HG03442 (cell line): Measurements from ENCODE around the gene JARID2.

Experiments
- ATAC-seq: cut with Tn5 transposase; IDR thresholded peaks from one replicate; pipeline ENCODE4 v1.9.1; 2021; ENCODE audit warnings: mild to moderate bottlenecking, moderate library complexity; ENCODE audit not compliant: unreplicated experiment

Gene JARID2

DNA sequence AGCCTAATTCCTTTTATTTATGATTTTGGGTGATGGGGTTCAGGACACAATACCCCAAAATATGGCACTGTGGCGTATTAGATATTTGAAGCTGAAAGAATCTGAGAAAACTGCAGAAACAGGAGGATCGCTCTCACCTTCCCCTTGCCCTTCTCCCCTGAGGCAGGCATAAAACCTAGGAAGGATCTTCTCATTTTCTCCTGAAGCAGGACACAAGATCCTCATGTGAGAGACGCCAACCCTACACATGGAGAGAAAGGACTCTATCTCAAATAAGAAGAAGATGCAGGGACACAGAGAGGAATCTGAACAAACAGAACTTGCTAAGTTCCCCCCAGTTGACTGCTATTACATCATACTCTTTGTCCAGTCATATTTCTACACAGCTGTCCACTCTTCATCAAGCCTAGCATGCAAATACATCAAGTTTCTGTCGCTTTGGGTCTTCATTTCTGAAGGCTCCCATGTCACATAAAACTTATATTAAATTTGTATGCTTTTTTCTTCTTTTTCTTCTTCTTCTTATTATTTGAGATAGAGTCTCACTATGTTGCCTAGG, 307.9 kb downstream of the JARID2 start:
- no peak for ATAC-seq

DNA sequence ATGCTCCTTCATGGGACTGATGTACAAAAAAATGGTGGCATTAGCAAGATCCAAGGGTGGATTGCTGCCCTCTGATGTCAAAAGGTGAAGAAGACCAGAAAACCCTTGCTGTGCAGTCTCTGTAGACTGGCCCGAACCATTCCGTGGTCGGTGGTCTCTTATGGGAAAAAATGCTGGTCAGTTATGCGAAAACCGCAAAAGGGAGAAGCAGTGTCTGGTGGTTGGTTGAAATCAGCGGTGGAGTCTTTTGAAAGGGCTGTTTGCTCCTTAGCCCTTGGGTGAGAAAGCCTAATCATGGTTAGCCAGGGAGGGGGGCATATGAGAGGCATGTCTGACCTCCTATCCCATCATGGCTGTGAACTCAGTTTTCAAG, 308.8 kb downstream of the JARID2 start:
- no peak for ATAC-seq

DNA sequence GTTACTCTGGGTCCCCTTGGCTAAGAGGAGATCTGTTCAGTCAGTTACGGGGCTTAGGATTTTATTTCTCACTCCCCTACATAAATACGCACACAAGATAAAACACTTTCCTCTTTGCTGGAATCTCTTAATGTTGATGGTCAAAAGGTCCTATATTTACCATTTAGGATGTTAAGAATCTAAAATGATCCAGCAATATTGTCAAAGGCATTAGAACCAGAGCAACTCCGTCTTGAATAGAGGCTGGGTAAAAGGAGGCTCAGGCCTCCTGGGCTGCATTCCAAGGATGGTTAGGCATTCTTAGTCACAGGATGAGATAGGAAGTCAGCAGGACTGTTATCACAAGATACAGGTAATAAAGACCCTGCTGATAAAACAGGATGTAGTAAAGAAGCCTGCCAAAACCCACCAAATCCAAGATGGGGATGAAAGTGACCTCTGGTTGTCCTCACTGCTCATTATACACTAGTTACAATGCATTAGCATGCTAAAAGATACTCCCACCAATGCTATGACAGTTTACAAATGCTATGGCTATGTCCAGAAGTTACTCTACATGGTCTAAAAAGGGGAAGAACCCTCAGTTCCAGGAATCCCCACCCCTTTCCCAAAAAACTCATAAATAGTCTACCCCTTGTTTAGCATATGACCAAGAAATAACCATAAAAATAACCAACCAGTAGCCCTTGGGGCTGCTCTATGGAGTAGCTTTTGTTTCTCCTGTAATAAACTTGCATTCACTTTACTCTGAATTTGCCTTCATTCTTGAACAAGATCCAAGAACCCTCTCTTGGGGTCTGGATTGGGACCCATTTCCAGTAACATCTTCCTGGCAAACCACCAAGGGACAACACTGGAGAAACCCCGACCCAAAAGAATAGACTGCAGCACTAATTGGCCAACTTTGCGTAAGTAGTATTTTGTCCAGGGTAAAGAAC, 309.5 kb downstream of the JARID2 start:
- no peak for ATAC-seq

DNA sequence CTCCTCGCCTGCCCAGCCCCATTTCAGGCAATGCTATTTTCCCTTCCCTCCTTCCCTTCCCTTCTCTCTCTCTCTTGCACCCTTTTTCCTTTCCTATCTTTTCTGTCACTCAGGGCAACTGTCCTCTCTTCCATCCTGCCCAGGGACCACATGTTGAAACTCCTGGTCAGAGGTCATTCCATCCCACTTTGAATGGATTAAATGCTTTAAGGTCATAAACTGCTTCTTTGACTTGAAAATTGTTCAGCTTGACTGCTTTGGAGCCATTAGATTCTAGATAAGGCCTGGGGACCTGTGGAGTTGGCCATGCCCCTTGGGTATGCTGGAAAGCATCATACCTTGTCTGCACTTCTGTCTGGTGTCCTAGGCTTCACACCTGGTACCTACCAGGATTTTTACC, 310.8 kb downstream of the JARID2 start:
- no peak for ATAC-seq

DNA sequence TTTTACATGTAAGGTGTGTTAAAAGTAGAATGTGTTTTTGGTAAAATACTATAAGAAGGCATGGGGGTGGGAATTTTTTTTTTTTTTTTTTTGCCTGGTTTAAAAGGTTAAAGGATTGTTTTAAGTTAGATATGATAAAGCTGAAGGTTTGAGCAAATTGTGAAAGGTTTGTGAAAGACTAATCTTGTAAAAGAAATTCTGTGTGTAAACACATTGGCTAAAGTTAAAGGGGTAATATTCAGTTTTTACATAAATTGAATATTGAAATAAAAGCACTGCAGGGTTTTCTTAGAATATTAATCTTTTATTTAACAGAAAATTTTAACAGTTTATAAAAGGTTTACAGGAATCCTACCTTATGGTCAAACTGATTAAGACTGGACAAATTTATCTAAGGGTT, 311.3 kb downstream of the JARID2 start:
- no peak for ATAC-seq

DNA sequence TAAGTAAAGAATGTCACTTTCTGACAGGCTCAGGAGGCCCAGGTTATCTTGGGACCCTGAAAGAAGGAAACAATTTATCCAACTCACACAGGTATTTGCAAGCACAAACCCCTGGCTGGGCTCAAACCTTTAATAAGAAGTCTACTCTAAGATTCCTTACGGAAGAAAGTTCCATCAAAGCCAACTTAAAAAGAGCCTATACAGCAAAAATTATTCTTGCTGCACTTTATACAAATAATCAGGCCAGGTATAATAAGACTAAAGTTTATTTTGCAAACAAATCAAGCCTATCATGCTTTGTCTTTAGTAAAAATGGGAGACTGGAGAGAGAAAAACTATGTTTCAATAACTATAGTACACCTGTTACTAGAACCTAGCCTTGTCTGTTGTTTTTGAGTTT, 314.8 kb downstream of the JARID2 start:
- ATAC-seq: no peak

DNA sequence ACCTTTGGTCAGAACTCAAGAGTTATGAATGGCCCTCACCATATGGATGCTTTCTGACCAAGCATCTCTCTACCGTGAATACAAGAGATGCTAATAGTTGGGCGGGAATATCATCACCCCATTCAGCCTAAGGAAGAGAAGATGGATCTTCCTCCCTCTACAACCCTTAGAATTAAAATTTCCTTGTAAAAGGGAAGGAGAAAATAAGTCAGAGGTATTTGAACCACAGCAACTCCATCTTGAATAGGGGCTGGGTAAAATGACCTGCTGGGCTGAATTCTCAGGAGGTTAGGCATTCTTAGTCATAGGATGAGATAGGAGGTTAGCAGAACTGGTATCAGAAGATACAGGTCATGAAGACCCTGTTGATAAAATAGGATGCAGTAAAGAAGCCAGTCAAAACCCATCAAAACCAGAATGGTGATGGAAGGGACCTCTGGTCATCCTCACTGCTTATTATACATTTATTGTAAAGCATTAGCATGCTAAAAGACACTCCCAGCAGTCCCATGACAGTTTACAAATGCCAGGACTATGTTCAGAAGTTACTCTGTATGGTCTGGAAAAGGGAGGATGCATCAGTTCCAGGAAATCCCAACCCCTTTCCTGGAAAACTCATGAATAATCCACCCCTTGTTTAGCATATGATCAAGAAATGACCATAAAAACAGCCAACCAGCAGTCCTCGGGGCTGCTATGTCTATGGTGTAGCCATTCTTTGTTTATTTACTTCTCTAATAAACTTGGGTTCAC, 315.8 kb downstream of the JARID2 start:
- ATAC-seq: no peak

DNA sequence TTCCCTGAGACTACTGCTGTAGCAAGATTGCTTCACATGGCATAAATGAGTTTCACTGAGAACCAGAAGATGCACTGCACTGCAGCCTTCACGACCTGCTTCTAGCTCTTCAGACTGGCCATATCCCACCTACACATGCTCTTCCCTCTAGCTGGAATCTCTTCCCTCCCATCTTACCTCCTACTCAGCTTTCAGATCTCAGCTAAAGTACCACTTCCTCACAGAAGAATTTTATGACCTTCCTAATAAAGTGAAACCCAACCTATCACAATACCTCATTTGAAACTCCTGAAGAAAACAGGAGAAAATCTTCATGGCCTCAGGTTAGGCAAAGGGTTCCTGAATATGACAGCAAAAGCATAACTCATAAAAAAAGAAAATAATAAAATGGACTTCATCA, 317.1 kb downstream of the JARID2 start:
- ATAC-seq: no peak

DNA sequence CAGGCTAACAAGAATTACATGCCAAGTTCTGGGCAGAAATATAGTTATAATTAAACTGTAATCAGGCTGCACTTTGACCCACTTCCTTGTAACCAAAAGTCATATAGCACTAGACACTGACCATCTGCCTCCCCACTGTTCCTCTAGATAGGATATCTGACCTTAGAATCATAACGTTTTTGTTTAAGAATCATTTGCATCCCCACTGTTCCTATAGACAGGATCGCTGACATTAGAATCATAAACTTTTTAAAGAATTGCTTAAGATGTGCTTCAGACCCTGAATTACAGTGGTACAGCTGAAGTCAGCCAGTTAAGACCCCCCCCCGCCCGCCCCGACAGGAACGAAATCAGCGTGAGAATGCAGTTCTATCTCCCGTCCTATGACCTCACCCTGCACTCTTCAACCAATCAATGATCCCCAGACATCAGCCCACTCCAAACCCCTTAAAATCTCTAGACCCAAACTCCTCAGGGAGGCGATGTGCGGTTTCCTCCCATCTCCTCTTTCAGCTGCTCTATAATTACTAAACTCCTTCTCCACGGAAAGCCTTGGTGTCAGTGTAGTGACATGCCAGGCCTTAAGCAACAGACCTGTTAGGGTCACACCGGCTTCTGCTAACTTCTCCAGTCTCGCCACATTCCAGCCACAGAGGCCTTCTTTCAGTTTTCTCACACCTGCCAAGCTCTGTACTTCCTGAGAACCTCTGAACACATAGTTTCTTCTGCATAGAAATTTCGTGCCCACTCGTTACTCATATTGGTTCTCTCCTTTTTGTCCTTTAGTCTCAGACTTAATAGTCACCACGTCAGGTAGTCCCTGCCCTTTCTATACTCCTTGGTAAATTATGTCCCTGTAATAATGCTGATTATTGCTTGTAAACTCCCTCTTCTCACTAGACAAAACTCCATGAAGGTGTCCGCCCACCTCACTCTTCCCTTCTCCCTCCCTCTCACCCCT, 323.4 kb downstream of the JARID2 start:
- ATAC-seq: no peak

DNA sequence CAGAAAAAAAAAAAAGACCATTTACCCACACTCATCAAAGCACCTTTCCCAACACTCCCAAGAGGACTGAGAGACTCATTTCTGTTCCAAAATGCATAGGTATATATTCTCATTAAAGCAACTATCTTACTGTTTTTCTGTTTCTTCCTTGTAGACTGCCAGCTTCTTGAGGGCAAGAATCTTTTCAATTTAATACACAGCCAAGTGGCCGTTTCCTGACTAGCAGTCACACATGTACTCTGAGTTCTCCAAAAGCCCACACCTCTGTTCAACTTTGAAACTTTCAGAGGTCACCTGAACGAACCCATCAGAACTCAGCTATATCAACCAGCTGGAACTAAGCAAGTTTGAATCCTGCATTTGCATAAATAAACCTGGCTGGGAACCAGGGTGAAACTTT, 324.3 kb downstream of the JARID2 start:
- no peak for ATAC-seq
